ENCODE data around the gene PFAS. TPM values are rescaled to one million over a fixed set of nuclear protein-coding genes. Genes with fewer than 3 reads are reported as not detected.

PFAS gene
- total RNA-seq, 1 experiment from 2014 or later = 44.1 TPM

DNA sequence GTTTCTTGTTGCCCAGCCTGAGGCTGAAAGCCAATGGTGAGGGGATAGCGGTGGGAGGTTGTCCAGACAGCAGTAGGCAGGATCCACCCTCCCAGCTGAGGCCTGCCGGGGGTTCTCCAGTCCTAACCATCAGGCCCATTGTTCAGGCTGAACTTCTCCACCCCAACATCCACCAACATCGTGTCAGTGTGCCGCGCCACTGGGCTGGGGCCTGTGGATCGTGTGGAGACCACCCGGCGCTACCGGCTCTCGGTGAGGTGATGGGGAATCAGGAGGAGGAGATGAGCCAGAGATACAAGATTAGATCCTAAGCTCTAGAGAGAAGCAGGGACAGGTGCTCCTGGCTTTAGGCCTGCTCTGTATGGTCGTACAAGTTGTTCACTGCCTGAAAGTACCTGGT lies 5.8 kb downstream of the PFAS start:
- DNase-seq = no peak
- no TSS peak for BruUV-seq (replicated peaks)
- CTCF ChIA-PET = interaction anchor here (1.6 kb wide), 1 partner anchor 46 kb away, joined by 4 read pairs; no protein-coding TSS in a partner anchor
- Mint-ChIP-seq H3K9me3 (ENCODE audit: unreplicated experiment) (no peaks in the 10 kb centered on the region), H3K27ac (ENCODE audit: unreplicated experiment) (no peak overlapping the region), H3K4me3 (ENCODE audit: unreplicated experiment) (no peak overlapping the region), H3K36me3 (ENCODE audit: insufficient read depth, unreplicated experiment) (peaks cover 16% of the 10 kb centered on the region), H3K27me3 (ENCODE audit: insufficient read depth, unreplicated experiment) (no peaks in the 10 kb centered on the region), H3K4me1 (ENCODE audit: low read depth, unreplicated experiment) (peaks cover 9% of the 10 kb centered on the region)
- Histone ChIP-seq H3K4me1 (no peaks in the 10 kb centered on the region), H3K27me3 (replicated peaks; ENCODE audit: control insufficient read depth, insufficient read depth, low read length) (no peaks in the 10 kb centered on the region), H3K4me3 (ENCODE audit: low read depth, low read length) (no peak overlapping the region), H3K9me3 (no peaks in the 10 kb centered on the region), H3K36me3 (ENCODE audit: control insufficient read depth, insufficient read depth, low read length) (no peaks in the 10 kb centered on the region)
- POLR2A ChIA-PET = interaction anchor here (1.5 kb wide), 1 partner anchor 40 kb away, joined by 3 read pairs; the partner anchor contains the start of gene SLC25A35
- intact Hi-C loops (cut with micrococcal nuclease; ENCODE audit: unreplicated experiment) = loop anchor here (1.0 kb wide), 1 partner anchor 45 kb away; no protein-coding TSS in a partner anchor
- TF ChIP-seq, protein P1, sequence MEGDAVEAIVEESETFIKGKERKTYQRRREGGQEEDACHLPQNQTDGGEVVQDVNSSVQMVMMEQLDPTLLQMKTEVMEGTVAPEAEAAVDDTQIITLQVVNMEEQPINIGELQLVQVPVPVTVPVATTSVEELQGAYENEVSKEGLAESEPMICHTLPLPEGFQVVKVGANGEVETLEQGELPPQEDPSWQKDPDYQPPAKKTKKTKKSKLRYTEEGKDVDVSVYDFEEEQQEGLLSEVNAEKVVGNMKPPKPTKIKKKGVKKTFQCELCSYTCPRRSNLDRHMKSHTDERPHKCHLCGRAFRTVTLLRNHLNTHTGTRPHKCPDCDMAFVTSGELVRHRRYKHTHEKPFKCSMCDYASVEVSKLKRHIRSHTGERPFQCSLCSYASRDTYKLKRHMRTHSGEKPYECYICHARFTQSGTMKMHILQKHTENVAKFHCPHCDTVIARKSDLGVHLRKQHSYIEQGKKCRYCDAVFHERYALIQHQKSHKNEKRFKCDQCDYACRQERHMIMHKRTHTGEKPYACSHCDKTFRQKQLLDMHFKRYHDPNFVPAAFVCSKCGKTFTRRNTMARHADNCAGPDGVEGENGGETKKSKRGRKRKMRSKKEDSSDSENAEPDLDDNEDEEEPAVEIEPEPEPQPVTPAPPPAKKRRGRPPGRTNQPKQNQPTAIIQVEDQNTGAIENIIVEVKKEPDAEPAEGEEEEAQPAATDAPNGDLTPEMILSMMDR (IDR thresholded peaks at IDR 0.05; ENCODE audit: insufficient read depth in 1 of 2, low read depth in 1 of 2, low read length in 1 of 2, severe bottlenecking in 1 of 2, unreplicated experiment in 1 of 2) = no peak

DNA sequence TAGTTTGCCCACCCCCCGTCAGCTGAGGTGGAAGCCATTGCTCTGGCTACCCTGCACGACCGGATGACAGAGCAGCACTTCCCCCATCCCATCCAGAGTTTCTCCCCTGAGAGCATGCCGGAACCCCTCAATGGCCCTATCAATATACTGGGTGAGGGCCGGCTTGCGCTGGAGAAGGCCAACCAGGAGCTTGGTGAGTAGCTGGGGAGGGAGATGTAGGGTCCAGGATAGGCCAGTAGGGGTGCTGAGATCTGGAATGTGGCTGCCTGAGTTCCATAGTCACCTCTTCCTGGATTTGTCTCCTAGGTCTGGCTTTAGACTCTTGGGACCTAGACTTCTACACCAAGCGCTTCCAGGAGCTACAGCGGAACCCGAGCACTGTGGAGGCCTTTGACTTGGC lies 6.4 kb downstream of the PFAS start:
- no peak overlapping the region for H3K27ac Mint-ChIP-seq (ENCODE audit: unreplicated experiment)

DNA sequence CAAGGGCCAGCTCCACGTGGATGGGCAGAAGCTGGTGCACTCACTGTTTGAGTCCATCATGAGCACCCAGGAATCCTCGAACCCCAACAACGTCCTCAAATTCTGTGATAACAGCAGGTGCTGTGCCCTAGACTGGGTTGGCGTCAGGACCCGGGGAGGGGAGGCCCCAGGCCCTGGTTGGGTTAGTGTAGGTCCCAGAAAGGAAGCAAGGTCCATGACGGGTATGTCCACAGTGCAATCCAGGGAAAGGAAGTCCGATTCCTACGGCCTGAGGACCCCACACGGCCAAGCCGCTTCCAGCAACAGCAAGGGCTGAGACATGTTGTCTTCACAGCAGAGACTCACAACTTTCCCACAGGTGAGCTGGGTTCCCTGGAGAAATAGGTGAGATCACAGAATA lies 7.2 kb downstream of the PFAS start:
- Histone ChIP-seq H3K4me3 (ENCODE audit: low read depth, low read length) (no peak overlapping the region), H3K4me1 (no peaks in the 10 kb centered on the region), H3K9me3 (no peaks in the 10 kb centered on the region), H3K27me3 (replicated peaks; ENCODE audit: control insufficient read depth, insufficient read depth, low read length) (no peaks in the 10 kb centered on the region), H3K36me3 (ENCODE audit: control insufficient read depth, insufficient read depth, low read length) (no peaks in the 10 kb centered on the region)
- no peaks in the 10 kb centered on the region for H3K4me1 Mint-ChIP-seq (ENCODE audit: low read depth, unreplicated experiment)
- no peak overlapping the region for H3K27ac Mint-ChIP-seq (ENCODE audit: unreplicated experiment)
- TF ChIP-seq, protein P1 (IDR thresholded peaks at IDR 0.05; ENCODE audit: insufficient read depth in 1 of 2, low read depth in 1 of 2, low read length in 1 of 2, severe bottlenecking in 1 of 2, unreplicated experiment in 1 of 2) = no peak
- H3K9me3 Mint-ChIP-seq (ENCODE audit: unreplicated experiment) = no peaks in the 10 kb centered on the region
- intact Hi-C loops (cut with micrococcal nuclease; ENCODE audit: unreplicated experiment) = no loop called here
- ChIA-PET POLR2A (no interaction called here), CTCF (interaction anchor here (1.6 kb wide), 1 partner anchor 45 kb away, joined by 4 read pairs; no protein-coding TSS in a partner anchor)
- no peak for DNase-seq
- BruUV-seq (replicated peaks) = no TSS peak
- no peak overlapping the region for H3K4me3 Mint-ChIP-seq (ENCODE audit: unreplicated experiment)
- H3K36me3 Mint-ChIP-seq (ENCODE audit: insufficient read depth, unreplicated experiment) = peaks cover 25% of the 10 kb centered on the region
- no peaks in the 10 kb centered on the region for H3K27me3 Mint-ChIP-seq (ENCODE audit: insufficient read depth, unreplicated experiment)

More for the DNA sequence above, 6.4 kb downstream of the PFAS start:
- Mint-ChIP-seq H3K27me3 (ENCODE audit: insufficient read depth, unreplicated experiment) (no peaks in the 10 kb centered on the region), H3K9me3 (ENCODE audit: unreplicated experiment) (no peaks in the 10 kb centered on the region), H3K4me1 (ENCODE audit: low read depth, unreplicated experiment) (peaks cover 2% of the 10 kb centered on the region), H3K36me3 (ENCODE audit: insufficient read depth, unreplicated experiment) (peaks cover 19% of the 10 kb centered on the region), H3K4me3 (ENCODE audit: unreplicated experiment) (no peak overlapping the region)
- BruUV-seq (replicated peaks) = no TSS peak
- intact Hi-C loops (cut with micrococcal nuclease; ENCODE audit: unreplicated experiment) = no loop called here
- no peaks in the 10 kb centered on the region for H3K27me3 ChIP-seq (replicated peaks; ENCODE audit: control insufficient read depth, insufficient read depth, low read length)
- TF ChIP-seq, protein P1 (IDR thresholded peaks at IDR 0.05; ENCODE audit: insufficient read depth in 1 of 2, low read depth in 1 of 2, low read length in 1 of 2, severe bottlenecking in 1 of 2, unreplicated experiment in 1 of 2) = no peak
- no peak overlapping the region for H3K4me3 ChIP-seq (ENCODE audit: low read depth, low read length)
- H3K4me1 ChIP-seq = no peaks in the 10 kb centered on the region
- POLR2A ChIA-PET = no interaction called here
- DNase-seq = no peak
- H3K36me3 ChIP-seq (ENCODE audit: control insufficient read depth, insufficient read depth, low read length) = no peaks in the 10 kb centered on the region
- CTCF ChIA-PET = interaction anchor here (1.6 kb wide), 1 partner anchor 46 kb away, joined by 4 read pairs; no protein-coding TSS in a partner anchor
- H3K9me3 ChIP-seq = no peaks in the 10 kb centered on the region

Measured in Caco-2 (cell line).